Measurements from ENCODE around the gene KANK3.
"Not testable (repeated sequence)": the region's sequence is repeated elsewhere in the genome, so short reads cannot be mapped to it uniquely, and the experiment has no call there.

The KANK3 gene

GRCh38 chr19:8323781-8324185 is 19.3 kb downstream of the KANK3 start:
- H3K4me3 ChIP-seq = no peak overlapping the region
- H3K27ac ChIP-seq = no peak overlapping the region

DNA sequence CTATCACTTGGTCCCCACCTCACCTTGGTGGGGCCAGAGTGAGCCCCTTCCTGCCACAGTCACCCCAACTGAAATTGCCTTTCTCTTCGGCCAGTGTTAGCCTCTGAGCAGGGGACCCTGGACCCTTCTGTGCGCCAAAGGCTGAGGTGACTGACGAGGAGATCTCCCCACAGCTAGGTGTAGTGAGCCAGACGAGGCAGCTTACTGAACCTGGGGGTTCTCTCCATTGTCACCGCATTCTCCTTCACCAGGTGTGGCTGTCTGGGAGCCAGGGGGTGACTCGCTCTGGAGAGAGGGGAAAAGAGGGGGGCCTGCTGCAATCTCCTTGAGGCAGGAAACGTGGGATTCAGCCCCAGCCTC is 20.4 kb downstream of the KANK3 start:
- Histone ChIP-seq H3K27ac (peak overlapping the region in 9 of 21 experiments; percentile 89 to 98 (median 96)), H3K4me3 (peak overlapping the region; percentile 79 to 98 (median 87))

GRCh38 chr19:8321986-8322637 is 20.9 kb downstream of the KANK3 start:
- peak overlapping the region; percentile 79 to 98 (median 87) for H3K4me3 ChIP-seq
- H3K27ac ChIP-seq = peak overlapping the region; percentile 88 to 98 (median 94)

DNA sequence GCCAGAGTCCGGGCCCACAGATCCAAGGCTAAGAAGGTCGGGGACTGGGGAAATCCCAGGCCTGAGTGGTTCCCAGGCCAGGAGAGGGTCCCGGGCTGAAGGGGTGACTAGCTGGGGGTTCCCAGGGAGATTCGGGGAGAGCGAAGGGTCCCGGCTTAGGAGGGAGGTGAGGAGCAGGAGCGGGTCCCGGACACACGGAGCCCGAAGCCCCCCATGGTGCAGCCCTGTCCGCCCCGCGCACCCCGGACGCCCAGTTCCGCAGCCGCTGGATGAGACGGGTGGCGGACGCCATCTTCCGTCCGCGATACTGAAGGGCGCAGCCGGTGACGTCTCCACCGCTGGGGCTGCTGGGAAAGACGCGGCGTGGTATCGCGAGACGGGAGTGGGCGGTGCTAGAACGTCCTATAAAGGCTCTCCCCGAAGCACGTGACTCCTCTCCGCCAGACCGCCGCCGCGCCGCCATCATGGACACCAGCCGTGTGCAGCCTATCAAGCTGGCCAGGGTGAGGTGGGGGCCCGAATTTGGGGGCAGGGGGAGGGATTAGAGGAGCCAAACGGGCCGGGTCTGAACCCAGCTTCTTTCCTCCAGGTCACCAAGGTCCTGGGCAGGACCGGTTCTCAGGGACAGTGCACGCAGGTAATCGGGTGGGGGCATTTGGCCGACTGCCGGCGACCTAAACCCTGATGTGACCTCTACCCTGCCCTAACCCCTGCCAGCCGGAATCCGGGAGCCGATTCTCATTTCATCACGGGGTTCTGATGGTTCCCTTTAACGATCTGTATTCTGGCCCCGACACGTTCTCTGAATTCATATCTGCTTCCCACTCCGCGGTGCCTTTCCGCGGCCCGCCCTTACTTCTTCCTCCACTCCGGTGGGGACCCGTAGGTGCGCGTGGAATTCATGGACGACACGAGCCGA is 21.7 kb downstream of the KANK3 start, which contains the start of the genes NDUFA7 and RPS28:
Gene NDUFA7, minus strand, starts transcription at position 309 of the 919 bp plus-strand sequence. Its CDS starts 17 bp downstream, at position 292.
Gene RPS28, plus strand, starts transcription at position 430 of the 919 bp plus-strand sequence. Its CDS starts 35 bp downstream, at position 465.
- peak within 1 kb of the TSS; percentile 88 to 98 (median 94) for H3K27ac ChIP-seq

DNA sequence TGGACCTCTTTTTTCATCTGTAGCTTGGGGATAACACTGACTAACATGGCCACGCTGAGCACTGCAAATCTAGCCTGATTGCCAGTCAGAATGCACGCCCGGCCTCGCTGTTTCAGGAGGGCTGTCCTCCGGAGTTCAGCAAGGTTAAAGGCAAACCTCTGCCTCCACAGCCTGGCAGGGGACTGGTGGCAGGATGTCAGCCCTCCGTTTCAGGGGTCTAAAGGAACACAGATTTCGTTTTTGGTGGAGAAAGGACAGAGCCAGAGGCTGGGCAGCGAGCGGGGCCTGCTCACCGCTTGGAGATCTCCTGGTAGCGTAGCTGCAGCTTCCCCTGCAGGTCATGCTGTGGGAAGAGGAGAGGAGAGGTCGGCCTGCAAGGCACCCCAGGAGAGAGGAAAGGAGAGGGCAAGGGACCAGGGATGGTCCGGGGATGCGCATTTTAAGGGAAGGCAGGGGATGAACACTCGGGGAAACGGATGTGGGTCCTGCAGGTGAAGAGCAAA is 22.4 kb downstream of the KANK3 start:
- Histone ChIP-seq H3K27ac (peak overlapping the region; percentile 88 to 98 (median 94)), H3K4me3 (peak overlapping the region; percentile 79 to 98 (median 87))

More for the DNA sequence above, 21.7 kb downstream of the KANK3 start, which contains the start of the genes NDUFA7 and RPS28:
- H3K4me3 ChIP-seq = peak within 1 kb of the TSS; percentile 79 to 98 (median 87)

GRCh38 chr19:8319807-8320520 is 23.1 kb downstream of the KANK3 start:
- H3K27ac ChIP-seq = peak overlapping the region in 16 of 21 experiments; percentile 89 to 98 (median 94)
- peak overlapping the region; percentile 79 to 98 (median 87) for H3K4me3 ChIP-seq

DNA sequence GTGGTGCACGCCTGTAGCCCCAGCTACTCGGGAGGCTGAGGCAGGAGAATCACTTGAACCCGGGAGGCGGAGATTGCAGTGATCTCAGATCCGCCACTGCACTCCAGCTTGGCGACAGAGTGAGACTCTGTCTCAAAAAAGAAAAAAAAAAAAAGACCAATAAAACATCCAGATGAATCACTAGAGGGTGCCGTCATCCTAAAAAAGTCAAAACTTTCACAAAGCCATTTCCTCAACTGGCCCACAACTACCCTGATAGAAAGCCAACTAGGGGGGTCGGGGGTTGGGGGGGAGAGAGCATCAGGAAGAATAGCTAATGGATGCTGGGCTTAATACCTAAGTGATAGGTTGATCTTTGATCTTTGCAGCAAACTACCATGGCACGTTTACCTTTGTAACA is 24.2 kb downstream of the KANK3 start:
- not testable (repeated sequence) for H3K4me3 ChIP-seq, H3K27ac ChIP-seq

- H3K27ac ChIP-seq = no peak overlapping the region
- H3K4me3 ChIP-seq = no peak overlapping the region
These were observed 26.5 kb downstream of the KANK3 start for GRCh38 chr19:8316351-8317125.

GRCh38 chr19:8314981-8315640 is 28.0 kb downstream of the KANK3 start:
- H3K4me3 ChIP-seq, H3K27ac ChIP-seq: not testable (repeated sequence)

DNA sequence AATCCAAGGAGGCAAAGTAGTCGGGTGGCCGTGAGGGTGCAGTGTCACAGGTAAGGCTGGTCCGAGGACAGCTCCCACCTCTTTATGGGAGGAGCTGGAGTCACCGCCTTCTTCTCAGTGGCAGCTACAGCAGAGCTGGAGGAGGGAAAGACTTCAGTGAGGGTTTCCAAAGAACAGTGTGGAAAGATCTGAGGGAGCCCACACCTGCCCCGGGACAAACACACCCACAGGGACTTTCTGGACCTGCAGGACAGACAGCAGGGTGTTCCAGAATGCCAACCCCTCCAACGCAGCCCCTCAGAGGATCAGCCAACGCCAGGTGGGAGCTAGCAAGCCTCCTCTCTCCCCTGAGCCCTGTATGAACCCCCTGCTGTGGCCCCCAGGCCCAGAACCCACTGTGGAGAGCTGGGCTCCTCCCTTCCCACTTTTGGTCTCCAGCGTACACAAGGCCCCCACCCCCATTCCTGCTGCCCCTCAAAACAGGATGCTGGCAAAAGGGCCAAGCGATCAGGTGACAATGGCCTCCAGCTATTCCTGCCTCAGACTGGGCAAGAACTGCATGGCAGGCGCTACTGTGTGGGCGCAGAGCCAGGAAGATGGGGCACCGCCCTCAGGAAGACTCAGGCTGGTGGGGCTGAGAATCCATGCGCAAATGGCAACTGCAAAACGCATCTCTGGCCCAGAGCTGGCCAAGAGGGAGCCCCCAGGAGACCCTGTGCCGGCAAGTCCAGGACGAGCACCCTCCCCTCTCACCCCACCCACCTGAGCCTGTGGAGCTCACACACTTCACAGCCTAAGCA is 31.4 kb downstream of the KANK3 start:
- H3K27ac ChIP-seq = peak overlapping the region in 5 of 21 experiments; percentile 30 to 58 (median 54)
- no peak overlapping the region for H3K4me3 ChIP-seq

DNA sequence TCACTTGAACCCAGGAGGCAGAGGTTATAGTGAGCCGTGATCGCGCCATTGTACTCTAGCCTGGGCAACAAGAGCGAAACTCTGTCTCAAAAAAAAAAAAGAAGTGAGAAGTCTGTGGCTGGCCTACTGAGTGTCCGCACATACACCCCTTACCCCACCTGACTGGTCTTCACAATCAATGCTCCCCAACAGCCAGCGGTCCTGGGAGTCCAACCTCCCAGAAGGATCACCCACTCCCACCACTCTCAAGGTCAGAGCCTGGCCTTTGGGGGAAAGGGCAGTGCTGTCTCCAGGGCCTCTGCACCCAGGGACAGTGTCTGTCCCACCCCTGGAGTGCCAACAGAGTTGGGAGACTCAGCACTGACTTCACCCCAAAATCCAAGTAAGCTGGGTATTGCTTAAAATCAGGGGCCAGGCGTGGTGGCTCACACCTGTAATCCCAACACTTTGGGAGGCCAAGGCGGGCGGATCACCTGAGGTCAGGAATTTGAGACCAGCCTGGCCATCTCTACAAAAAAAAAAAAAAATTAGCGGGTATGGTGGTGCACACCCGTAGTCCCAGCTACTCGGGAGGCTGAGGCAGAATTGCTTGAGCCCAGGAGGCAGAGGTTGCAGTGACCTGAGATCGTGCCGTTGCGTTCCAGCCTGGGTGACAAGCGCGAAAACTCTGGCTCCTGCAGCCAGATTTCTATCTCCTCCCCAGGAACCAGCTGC is 32.6 kb downstream of the KANK3 start:
- Histone ChIP-seq H3K4me3 (no peak overlapping the region), H3K27ac (peak overlapping the region in 1 of 21 experiments; percentile 58)

GRCh38 chr19:8308891-8309291 is 34.2 kb downstream of the KANK3 start:
- peak overlapping the region in 5 of 21 experiments; percentile 17 to 80 (median 64) for H3K27ac ChIP-seq
- peak overlapping the region; percentile 41 to 58 (median 47) for H3K4me3 ChIP-seq

- H3K4me3 ChIP-seq = peak within 1 kb of the TSS; percentile 41 to 58 (median 47)
These were observed 34.8 kb downstream of the KANK3 start, which contains the start of gene CD320 for GRCh38 chr19:8307965-8308866. Gene CD320 (minus strand): TSS chr19:8308358. CDS start chr19:8308290, 68 bp downstream.

DNA sequence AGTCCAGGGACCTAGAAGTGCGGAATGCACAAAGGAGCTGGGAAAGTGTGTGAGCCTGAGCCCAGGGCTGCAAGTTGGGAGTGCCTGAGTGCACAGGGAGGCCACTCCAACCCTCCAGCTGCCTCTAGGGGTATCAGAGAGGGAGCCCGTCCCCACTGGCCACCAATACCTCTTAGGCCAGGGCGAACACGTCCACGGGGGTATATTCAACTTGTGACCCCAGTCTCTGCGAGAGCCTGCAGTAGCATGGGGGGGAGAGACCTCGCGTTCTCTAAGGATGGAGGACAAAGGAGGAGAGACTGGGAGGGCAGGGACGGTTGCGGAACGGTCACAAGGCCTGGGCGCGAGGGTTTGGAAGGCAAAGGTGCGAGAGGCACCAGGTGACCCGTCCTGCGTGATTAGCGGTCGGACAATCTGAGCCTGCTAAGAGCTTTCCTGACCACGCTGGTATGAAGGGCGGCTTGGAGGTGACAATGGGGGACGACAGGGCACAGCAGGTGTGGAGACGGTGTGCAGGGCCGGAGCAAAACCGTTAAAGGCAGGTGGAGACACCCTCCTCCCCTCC is 35.6 kb downstream of the KANK3 start:
- peak overlapping the region in 10 of 21 experiments; percentile 19 to 80 (median 65) for H3K27ac ChIP-seq
- H3K4me3 ChIP-seq = peak overlapping the region; percentile 41 to 58 (median 47)

More at GRCh38 chr19:8307965-8308866, 34.8 kb downstream of the KANK3 start, which contains the start of gene CD320:
- peak within 1 kb of the TSS in 15 of 21 experiments; percentile 6 to 80 (median 57) for H3K27ac ChIP-seq

All from skin epidermis (tissue), 12 donors.